WTC11 (cell line): ENCODE measurements around the gene SOX8. TPM values are rescaled to one million over a fixed set of nuclear protein-coding genes. Genes with fewer than 3 reads are reported as not detected.

Experiments used
- ATAC-seq: fragments of 200-7000 bp; cut with Tn5 transposase; 2 replicates; pipeline ENCODE4 v1.10.0; 2021; ENCODE audit warnings: mild to moderate bottlenecking, moderate library complexity
- CTCF ChIA-PET: fragments of 300-600 bp; sonication (Branson Sonifier 250); formaldehyde crosslinking; loops from one replicate; lab custom pipeline; 2021; ENCODE audit warnings: antibody characterized with exemption; lab: Charles Lee
- POLR2A ChIA-PET: fragments of 350-600 bp; sonication (Branson Sonifier 250); formaldehyde crosslinking; loops from one replicate; lab custom pipeline; 2021; ENCODE audit warnings: antibody characterized with exemption; lab: Charles Lee
- DNase-seq: peaks from one replicate; pipeline ENCODE4 v3.0.0; 2021; ENCODE audit warnings: low spot score
- H3K27ac Mint-ChIP-seq: 2 replicates; pipeline ENCODE4 v1.8.0; 2021; ENCODE audit warnings: mixed read lengths
- H3K27me3 Mint-ChIP-seq: 2 replicates; pipeline ENCODE4 v1.8.0; 2021; ENCODE audit warnings: low read depth, mild to moderate bottlenecking, moderate library complexity, mixed read lengths
- H3K36me3 Mint-ChIP-seq: 2 replicates; pipeline ENCODE4 v1.8.0; 2021; ENCODE audit warnings: mixed read lengths
- H3K4me1 Mint-ChIP-seq: 2 replicates; pipeline ENCODE4 v1.8.0; 2022; ENCODE audit warnings: mixed read lengths
- H3K4me3 Mint-ChIP-seq: 2 replicates; pipeline ENCODE4 v1.8.0; 2021; ENCODE audit warnings: mild to moderate bottlenecking, moderate library complexity, mixed read lengths
- H3K9me3 Mint-ChIP-seq: 2 replicates; pipeline ENCODE4 v1.8.0; 2021; ENCODE audit warnings: mixed read lengths
- ATF1 ChIP-seq: sonication (generic); formaldehyde crosslinking; IDR thresholded peaks from 2 replicates; pipeline ENCODE4 v1.8.1; 2023; ENCODE audit warnings: mild to moderate bottlenecking, moderate library complexity, missing genetic modification reagents
- ESRRA ChIP-seq: sonication (generic); formaldehyde crosslinking; IDR thresholded peaks from 2 replicates; pipeline ENCODE4 v1.8.1; 2022; ENCODE audit warnings: mild to moderate bottlenecking, missing genetic modification reagents, borderline replicate concordance
- ETV6 ChIP-seq: sonication (generic); formaldehyde crosslinking; IDR thresholded peaks from 2 replicates; pipeline ENCODE4 v1.8.1; 2022; ENCODE audit warnings: mild to moderate bottlenecking, missing genetic modification reagents
- FOXJ3 ChIP-seq: sonication (generic); formaldehyde crosslinking; IDR thresholded peaks from 2 replicates; pipeline ENCODE4 v1.9.0; 2021; ENCODE audit warnings: missing genetic modification reagents, mild to moderate bottlenecking, borderline replicate concordance
- GTF2I ChIP-seq: fragments of 250-450 bp; sonication (Bioruptor Pico); conservative IDR thresholded peaks from 2 replicates; pipeline ENCODE4 v1.4.0; 2021; ENCODE audit warnings: mild to moderate bottlenecking
- JAZF1 ChIP-seq: fragments of 250-450 bp; sonication (Bioruptor Pico); IDR thresholded peaks from 2 replicates; pipeline ENCODE4 v1.9.0; 2021; ENCODE audit warnings: moderate library complexity, mild to moderate bottlenecking, inconsistent platforms
- total RNA-seq: library from RNA; stranded (reverse); gene quantifications from 3 replicates; pipeline ENCODE4 v1.2.3, GENCODE V29; 2021

Gene SOX8
- total RNA-seq, 1 experiment from 2014 or later, result 12.3 TPM

- H3K4me3 Mint-ChIP-seq, result no peak overlapping the region
- H3K36me3 Mint-ChIP-seq, result no peaks in the 10 kb centered on the region
- no peaks in the 10 kb centered on the region for H3K27me3 Mint-ChIP-seq
- ATAC-seq, result no peak
- TF ChIP-seq JAZF1 (CRISPR knock-in tag) (no peak), ESRRA (CRISPR knock-in tag) (no peak), ATF1 (CRISPR knock-in tag) (no peak), GTF2I (CRISPR knock-in tag) (no peak), FOXJ3 (CRISPR knock-in tag) (no peak), ETV6 (no peak)
- CTCF ChIA-PET, result interaction anchor here (1.6 kb wide), 1 partner anchor 38 kb away, joined by 5 read pairs; no protein-coding TSS in a partner anchor
- H3K9me3 Mint-ChIP-seq, result no peaks in the 10 kb centered on the region
- POLR2A ChIA-PET, result interaction anchor here (1.1 kb wide), 1 partner anchor 106 kb away, joined by 3 read pairs; no protein-coding TSS in a partner anchor
- no peak overlapping the region for H3K27ac Mint-ChIP-seq
- H3K4me1 Mint-ChIP-seq, result no peaks in the 10 kb centered on the region
- no peak for DNase-seq
Observed at GRCh38 chr16:1036166-1036565, 54.6 kb downstream of the SOX8 start.

Other genes starting within 250 kb of the SOX8 start
- gene CIAO3, start 240.8 kb upstream of the SOX8 start, total RNA-seq, result 32.8 to 50.9 TPM (median 32.8 TPM) in 3 replicates
- 0.20 to 0.55 TPM (median 0.46 TPM) in 3 replicates for gene MSLN, start 221.0 kb upstream of the SOX8 start, total RNA-seq
- gene RPUSD1, start 193.4 kb upstream of the SOX8 start, total RNA-seq, result 35.0 to 45.1 TPM (median 36.6 TPM) in 3 replicates
- 177 to 183 TPM (median 181 TPM) in 3 replicates for gene CHTF18, start 193.2 kb upstream of the SOX8 start, total RNA-seq
- gene GNG13, start 181.0 kb upstream of the SOX8 start, total RNA-seq, result 0.34 TPM in 1 of 3 replicates, not detected in the others
- gene LMF1, start 10.8 kb upstream of the SOX8 start, total RNA-seq, result 10.5 to 13.0 TPM (median 10.8 TPM) in 3 replicates
- 0.61 to 0.85 TPM (median 0.78 TPM) in 3 replicates for gene SSTR5, start 91.0 kb downstream of the SOX8 start, total RNA-seq
- gene C1QTNF8, start 114.5 kb downstream of the SOX8 start, total RNA-seq, result 0.13 to 0.16 TPM in 2 of 3 replicates, not detected in the other
- gene CACNA1H, start 171.3 kb downstream of the SOX8 start, total RNA-seq, result 38.0 to 46.9 TPM (median 46.4 TPM) in 3 replicates
- not detected in 3 replicates for gene TPSG1, start 243.5 kb downstream of the SOX8 start, total RNA-seq
- gene TPSB2, start 248.4 kb downstream of the SOX8 start, total RNA-seq, result 0.18 to 0.44 TPM in 2 of 3 replicates, not detected in the other